ENCODE results near the gene DDIT3. TPM values are rescaled to one million over a fixed set of nuclear protein-coding genes. Genes with fewer than 3 reads are reported as not detected.
"Not testable (repeated sequence)": the region's sequence is repeated elsewhere in the genome, so short reads cannot be mapped to it uniquely, and the experiment has no call there.

Gene DDIT3
- total RNA-seq, 1 donor from 2014 or later = 20.7 TPM

- no peak for DNase-seq (ENCODE audit: low spot score)
These were observed 7.0 kb downstream of the DDIT3 start for GRCh38 chr12:57513266-57513665.

- DNase-seq (ENCODE audit: low spot score) = no peak
These were observed 7.6 kb downstream of the DDIT3 start for GRCh38 chr12:57512665-57513064.

GRCh38 chr12:57511588-57512325 lies 8.6 kb downstream of the DDIT3 start:
- DNase-seq (ENCODE audit: low spot score) = no peak

DNA sequence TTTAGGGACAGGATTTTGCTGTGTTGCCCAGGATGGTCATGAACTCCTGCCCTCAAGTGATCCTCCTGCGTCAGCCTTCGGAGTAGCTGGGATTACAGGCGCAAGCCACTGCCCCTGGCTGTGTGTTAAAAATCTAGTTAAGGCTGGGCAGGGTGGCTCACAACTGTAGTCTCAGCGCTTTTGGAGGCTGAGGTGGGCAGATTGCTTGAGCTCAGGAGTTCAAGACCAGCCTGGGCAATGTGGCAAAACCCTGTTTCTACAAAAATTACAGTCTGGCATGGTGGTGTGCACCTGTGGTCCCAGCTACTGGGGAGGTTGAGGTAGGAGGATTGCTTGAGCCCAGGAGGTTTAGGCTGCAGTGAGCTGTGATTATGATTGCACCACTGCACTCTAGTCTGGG lies 9.2 kb downstream of the DDIT3 start:
- no peak for DNase-seq (ENCODE audit: low spot score)

DNA sequence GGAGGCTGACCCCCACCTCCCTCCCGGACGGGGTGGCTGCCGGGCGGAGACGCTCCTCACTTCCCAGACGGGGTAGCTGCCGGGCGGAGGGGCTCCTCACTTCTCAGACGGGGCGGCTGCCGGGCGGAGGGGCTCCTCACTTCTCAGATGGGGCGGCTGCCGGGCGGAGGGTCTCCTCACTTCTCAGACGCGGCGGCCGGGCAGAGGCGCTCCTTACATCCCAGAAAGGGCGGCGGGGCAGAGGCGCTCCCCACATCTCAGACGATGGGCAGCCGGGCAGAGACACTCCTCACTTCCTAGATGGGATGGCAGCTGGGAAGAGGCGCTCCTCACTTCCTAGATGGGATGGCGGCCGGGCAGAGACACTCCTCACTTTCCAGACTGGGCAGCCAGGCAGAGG lies 12.5 kb downstream of the DDIT3 start:
- not testable (repeated sequence) for DNase-seq (ENCODE audit: low spot score)

- not testable (repeated sequence) for DNase-seq (ENCODE audit: low spot score)
These were observed 13.8 kb downstream of the DDIT3 start for GRCh38 chr12:57506541-57506940.

- DNase-seq (ENCODE audit: low spot score) = not testable (repeated sequence)
These were observed 17.9 kb downstream of the DDIT3 start for GRCh38 chr12:57502311-57502969.

DNA sequence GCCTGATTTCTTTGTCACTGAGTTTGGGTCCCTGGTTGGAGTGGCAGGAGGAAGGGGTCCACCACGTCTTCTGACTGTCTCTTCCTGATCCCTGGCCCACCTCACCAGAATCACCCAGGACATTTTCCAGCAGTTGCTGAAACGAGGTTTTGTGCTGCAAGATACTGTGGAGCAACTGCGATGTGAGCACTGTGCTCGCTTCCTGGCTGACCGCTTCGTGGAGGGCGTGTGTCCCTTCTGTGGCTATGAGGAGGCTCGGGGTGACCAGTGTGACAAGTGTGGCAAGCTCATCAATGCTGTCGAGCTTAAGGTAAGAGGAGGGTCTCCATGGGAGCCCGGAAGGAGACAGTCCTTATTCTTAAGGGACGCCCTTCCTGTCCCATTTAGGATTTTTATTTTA lies 20.1 kb downstream of the DDIT3 start:
- DNase-seq (ENCODE audit: low spot score) = no peak

DNA sequence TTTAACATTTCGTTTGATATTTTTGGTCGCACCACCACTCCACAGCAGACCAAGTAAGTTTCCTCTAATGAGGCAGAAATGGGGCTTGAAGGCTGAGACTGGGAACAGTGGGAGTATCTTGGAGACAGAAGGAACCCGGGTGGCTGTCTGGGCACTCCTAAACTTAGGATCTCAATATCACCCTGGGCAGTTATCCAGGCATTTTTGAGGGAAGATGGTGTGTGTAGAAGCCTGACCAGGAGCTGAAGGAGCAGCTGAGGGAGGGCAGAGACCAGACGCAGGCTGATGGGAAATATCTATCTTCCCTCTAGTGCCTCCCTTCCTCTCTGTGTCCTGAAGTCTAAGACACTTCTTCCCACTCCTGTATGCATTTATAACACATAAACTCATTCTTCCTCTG lies 21.7 kb downstream of the DDIT3 start:
- no peak for DNase-seq (ENCODE audit: low spot score)

DNA sequence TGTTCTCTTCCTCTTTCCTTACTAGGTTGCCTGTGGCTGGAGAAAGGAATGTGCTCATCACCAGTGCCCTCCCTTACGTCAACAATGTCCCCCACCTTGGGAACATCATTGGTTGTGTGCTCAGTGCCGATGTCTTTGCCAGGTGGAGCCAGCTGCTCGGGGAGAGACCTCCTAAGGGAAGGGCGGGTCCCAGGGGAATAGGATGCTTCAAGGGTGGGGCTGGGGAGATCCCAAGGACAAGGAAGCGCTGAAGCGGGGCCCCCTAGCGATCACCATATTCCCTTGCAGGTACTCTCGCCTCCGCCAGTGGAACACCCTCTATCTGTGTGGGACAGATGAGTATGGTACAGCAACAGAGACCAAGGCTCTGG lies 22.2 kb downstream of the DDIT3 start:
- no peak for DNase-seq (ENCODE audit: low spot score)

DNA sequence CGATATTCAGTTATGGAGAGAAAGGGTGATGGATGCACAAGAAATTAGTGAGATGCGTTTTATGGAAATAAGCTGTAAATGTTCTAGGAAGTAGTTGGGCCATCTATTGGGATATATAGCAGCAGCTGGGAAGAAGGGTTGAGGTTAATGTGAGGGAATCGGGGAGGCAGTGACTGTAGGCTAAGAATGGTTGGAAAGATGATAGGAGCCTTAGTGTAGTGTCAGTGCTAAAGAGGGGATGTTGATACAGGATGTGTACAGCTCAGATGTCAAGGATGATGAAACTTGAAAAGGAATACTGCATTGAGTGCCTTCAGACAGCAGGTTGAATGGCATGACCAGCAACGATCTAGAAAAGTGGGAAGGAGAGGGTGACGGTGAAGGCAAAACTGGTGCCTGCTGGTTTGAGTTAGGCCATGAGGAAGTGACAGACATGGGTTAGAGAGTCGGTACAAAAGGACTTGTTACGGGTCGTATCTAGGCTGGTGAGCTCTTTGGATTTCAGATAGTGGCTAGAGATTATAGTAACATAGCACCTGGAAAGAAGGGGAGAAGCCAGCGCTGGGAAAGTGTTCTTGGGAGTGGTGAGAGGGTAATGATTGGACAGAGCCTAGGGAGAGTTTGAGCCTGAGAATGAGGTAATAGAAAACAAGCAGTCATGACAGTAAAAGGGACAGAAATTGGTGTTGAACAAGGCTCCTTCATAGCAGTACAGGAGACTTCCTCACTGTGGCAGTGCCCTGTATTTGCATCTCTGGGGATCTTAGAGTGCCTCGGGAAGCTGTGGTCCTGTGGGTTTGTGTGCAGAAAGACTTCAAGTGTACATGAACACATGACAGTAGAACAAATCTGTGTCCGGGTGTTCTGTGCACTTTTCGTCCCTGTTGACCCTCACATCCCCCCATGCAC lies 22.8 kb downstream of the DDIT3 start:
- DNase-seq (ENCODE audit: low spot score) = no peak

- DNase-seq (ENCODE audit: low spot score) = no peak
These were observed 23.5 kb downstream of the DDIT3 start for GRCh38 chr12:57496822-57497221.

GRCh38 chr12:57495051-57495701 lies 25.1 kb downstream of the DDIT3 start:
- not testable (repeated sequence) for DNase-seq (ENCODE audit: low spot score)

GRCh38 chr12:57491393-57492280 lies 28.7 kb downstream of the DDIT3 start:
- no peak for DNase-seq (ENCODE audit: low spot score)

DNA sequence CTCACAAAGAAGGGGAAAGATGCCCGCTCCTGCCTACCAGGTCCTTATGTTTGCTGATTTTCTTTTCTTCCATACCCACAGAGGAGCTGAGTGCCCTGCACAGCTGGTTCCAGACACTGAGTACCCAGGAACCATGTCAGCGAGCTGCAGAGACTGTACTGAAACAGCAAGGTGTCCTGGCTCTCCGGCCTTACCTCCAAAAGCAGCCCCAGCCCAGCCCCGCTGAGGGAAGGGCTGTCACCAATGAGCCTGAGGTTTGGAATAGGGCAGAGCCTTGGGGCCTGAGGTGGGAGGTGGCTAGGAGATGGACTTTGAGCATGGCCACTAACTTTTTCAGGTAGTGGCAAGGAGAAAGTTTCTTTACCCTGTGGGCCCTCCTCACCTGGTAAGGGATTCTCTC lies 30.2 kb downstream of the DDIT3 start:
- DNase-seq (ENCODE audit: low spot score) = no peak

DNA sequence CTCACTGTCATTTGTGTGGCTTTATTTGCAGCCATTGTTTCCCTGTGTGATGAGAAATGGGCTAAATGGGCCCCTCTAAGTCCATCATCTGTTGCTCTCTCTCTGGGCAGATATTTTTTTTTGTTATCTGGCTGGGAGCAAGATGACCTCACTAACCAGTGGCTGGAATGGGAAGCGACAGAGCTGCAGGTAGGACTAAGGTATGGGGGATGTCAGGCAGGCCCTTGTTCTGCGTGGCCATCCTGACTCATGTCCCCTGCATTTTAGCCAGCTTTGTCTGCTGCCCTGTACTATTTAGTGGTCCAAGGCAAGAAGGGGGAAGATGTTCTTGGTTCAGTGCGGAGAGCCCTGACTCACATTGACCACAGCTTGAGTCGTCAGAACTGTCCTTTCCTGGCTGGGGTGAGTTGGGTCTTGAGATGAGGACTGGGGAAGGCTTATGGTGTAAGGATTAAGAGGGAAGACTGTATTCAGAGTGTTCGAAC lies 31.1 kb downstream of the DDIT3 start:
- no peak for DNase-seq (ENCODE audit: low spot score)

DNA sequence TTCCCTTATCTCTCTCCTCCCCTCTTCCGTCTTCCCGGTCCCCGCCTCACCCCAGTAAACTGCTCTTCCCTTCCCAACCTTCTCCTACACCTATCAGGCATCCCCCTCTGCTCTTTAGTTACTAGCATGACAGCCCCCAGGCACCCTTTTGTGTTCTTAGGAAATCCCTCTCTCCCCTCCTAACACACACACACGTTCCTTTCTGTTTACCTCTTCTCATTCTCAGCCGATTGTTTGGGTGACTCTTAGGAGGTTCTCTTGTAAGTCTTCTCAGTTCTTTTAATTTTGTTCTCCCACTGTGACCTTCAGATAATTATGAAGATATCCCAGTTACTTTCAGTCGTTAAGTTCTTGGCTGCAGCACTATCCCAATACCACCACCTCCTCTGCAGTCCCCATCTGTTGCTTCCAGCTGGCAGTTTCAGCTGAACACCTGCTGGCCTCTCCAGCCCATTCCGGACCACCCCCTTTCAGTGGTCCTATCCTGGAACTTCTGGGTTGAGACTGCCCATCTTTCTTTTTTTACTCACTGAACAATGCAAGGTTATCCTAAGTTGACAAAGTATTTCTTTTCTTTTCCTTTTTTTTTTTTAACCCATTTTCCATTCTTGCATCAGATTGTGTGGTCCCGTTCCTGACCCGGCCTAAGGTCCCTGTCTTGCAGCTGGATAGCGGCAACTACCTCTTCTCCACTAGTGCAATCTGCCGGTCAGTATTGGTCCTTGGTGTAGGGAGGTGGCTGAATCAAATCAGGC lies 31.7 kb downstream of the DDIT3 start:
- no peak for DNase-seq (ENCODE audit: low spot score)

DNA sequence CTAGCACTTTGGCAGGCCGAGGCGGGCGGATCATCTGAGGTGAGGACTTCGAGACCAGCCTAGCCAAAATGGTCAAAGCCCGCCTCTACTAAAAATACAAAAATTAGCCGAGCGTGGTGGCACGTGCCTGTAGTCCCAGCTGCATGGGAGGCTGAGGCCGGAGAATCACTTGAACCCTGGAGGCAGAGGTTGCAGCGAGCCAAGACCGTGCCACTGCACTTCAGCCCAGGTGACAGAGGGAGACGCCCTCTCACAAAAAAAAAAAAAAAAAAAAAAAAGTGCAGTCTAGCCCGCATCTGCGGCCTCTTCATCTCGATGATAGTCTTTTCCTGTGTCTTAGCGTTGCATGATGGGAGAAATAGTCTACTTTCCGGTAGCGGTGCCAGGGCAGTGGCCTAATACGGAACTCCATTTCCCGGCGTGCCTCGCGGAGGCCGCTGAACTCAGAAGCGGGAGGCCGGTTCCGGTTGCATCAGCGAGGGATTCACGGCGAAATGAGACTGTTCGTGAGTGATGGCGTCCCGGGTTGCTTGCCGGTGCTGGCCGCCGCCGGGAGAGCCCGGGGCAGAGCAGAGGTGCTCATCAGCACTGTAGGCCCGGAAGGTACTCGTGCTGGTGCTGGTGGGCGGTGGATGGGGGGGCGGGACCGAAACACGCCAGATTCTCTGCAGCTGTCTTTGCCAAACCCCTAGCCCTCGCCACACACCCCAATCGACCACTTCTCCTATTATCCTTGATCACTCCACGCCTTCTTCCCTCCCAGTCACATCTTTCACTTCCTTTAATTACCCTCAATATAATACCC lies 32.5 kb downstream of the DDIT3 start, which contains the start of gene MARS1:
MARS1 (plus strand) TSS at position 472 of the 805 bp plus-strand sequence; CDS start at position 495, 23 bp downstream.
- peak; percentile 99 for DNase-seq (ENCODE audit: low spot score)

GRCh38 chr12:57487055-57487596 lies 33.2 kb downstream of the DDIT3 start:
- no peak for DNase-seq (ENCODE audit: low spot score)

All from umbilical cord (tissue), 2 donors.